Hematopoietic multipotent progenitor cell (in vitro differentiated cells): ENCODE measurements around the gene SLC30A5. TPM values are rescaled to one million over a fixed set of nuclear protein-coding genes. Genes with fewer than 3 reads are reported as not detected.
"Not testable (repeated sequence)": the region's sequence is repeated elsewhere in the genome, so short reads cannot be mapped to it uniquely, and the experiment has no call there.

ENCODE experiments used
- DNase-seq, 3 donors: peaks; one replicate each; pipeline ENCODE4 v3.0.0-alpha.2; 2011 to 2015; ENCODE audit warnings: low read depth in 2 of 3, low spot score in 2 of 3
- total RNA-seq: library from RNA; depleted of rRNA; stranded (reverse); fragments of >200 nt; gene quantifications from one replicate; pipeline ENCODE4 v1.2.3, GENCODE V29; 2012

Gene SLC30A5
- total RNA-seq, 1 donor, result 36.1 TPM

DNA sequence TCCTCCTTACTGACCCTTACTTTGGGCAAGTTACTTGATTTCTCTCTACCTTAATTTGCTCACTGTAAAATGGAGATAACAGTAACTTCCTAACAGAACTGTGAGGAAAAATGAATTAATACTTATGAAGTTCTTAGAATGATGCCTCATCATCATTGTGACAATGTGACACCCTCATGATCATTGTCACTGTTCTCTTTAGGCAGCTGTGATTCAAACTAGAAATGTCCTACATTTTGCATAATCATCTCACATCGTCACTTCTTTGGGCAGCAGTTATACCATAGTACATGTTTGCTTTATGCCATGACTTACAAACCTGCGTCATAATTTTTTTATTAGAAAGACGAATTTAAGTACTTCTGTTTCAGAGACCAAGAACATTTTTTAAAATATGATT lies 9.7 kb downstream of the SLC30A5 start:
- DNase-seq, result no peak

DNA sequence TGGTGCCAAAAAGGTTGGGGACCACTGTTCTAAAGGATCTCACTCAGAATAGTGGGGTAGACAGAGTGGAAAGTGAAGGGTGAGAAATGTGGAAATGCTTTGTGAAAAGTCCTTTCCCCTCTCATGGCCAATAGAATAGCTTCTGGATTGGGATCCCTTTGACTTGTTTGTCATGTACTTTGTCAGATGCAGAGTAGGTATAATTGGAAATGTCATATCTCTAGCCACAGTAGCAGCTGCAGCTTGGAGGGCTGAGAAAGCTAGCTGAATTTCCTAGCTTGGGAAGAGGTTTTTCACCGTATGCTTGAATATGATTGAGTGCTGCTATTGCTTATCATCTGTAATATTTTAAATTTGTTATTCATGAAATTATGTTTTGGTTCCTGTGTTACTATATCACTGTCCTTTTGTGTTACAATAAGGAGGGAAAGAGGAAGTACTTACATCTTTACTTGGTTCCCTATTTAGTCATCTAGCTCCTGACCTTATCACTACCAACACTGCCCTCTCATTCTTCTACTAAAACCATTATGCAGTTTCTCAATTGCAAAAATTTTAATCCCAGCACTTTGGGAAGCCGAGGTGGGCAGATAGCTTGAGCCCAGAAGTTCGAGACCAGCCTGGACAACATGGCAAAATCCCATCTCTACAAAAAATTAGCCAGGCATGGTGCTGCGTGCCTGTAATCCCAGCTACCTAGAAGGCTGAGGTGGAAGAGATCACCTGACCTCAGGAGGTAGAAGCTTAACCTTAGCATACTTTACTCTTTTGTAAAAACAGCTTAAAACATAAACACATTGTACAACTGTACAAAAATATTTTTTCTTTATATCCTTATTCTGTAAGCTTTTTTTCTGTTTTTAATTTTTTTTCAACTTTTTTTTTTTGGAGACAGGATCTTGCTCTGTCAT lies 12.4 kb downstream of the SLC30A5 start:
- peak in 2 of 3 donors; percentile 26 to 60 for DNase-seq

DNA sequence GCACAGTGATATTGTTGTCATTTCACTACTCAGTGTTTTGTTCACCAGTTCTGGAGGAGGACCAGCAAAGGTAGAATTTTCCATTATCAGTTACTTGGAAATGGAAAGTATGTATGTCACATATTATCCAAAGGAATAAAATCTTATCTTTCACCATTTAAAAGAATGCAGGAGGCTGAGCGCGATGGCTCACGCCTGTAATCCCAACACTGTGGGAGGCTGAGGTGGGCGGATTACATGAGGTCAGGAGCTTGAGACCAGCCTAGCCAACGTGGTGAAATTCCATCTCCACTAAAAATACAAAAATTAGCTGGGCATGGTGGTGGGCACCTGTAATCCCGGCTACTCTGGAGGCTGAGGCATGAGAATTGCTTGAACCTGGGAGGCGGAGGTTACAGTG lies 14.6 kb downstream of the SLC30A5 start:
- DNase-seq, result not testable (repeated sequence)

DNA sequence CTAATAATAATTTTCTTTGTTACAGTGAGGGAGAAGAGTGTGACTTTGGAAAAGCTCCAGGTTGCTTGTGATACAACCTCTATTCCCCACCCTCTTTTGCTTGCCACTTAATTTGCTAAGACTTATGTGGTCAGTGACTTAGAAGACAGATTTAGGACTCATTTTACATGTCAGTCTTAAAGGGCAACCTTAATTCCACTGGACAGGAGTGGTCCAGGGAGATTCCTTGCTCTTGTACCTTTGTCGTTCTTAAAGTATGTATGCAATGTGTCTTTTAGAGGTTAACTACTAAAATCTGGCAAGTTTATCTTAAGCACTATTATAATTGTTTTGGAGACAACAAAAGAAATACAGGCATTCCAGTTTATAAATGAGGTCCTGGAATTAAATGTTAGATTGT lies 20.0 kb downstream of the SLC30A5 start:
- no peak for DNase-seq

DNA sequence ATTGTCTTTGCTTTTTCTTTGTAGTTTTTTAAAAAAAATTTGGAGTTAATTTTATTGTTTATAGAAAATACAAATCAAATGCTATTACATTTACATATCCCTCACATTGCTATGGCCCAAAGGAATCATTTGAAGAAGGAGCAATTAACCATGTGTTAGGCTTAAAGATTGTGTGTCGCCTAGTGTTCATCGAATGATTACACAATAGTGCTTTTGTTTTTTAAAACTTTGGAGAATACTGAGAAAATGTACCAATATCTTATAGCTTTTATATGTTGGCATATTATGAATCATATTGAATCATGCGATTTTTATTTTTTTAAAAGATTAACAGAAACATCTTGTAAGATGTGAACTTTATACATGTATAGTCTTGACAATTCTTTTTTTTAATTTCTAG lies 21.7 kb downstream of the SLC30A5 start:
- no peak for DNase-seq

DNA sequence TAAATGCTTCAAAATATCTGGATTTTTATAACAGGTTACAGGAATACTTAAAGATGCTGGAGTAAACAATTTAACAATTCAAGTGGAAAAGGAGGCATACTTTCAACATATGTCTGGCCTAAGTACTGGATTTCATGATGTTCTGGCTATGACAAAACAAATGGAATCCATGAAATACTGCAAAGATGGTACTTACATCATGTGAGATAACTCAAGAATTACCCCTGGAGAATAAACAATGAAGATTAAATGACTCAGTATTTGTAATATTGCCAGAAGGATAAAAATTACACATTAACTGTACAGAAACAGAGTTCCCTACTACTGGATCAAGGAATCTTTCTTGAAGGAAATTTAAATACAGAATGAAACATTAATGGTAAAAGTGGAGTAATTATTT lies 35.6 kb downstream of the SLC30A5 start:
- no peak for DNase-seq

DNA sequence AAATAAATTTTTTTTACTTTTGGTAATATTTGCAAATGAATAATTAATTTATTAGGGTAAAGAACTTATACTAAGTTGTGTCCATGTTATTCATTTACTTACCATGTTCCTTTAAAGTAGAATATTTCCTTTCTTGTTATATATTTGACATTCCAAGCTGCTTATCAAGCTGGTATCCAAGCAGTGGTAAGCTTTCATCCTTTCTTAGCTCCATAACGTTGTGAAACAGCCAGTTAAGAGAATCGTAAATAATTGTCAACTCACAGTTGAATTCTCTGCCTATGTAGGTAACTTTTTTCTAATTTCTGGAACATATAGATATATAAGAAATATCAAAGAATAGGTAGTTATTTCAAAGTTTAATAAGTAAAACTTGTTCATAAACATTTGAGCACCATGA lies 36.4 kb downstream of the SLC30A5 start:
- no peak for DNase-seq

DNA sequence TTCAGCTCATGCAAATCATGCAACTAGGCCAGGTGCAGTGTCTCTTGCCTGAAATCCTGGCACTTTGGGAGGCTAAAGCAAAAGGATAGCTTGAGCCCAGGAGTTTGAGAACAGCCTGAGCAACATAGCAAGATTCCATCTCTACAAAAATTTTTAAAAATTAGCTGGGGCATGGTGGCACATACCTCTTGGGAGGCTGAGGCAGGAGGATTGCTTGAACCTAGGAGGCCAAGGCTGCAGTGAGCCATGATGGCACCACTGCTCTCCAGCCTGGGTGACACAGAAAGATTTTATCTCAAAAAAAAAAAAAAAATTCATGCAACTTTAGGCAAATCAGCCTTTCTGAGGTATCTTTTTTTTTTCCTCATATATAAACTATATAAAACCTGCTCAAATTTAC lies 37.5 kb downstream of the SLC30A5 start:
- DNase-seq, result no peak

DNA sequence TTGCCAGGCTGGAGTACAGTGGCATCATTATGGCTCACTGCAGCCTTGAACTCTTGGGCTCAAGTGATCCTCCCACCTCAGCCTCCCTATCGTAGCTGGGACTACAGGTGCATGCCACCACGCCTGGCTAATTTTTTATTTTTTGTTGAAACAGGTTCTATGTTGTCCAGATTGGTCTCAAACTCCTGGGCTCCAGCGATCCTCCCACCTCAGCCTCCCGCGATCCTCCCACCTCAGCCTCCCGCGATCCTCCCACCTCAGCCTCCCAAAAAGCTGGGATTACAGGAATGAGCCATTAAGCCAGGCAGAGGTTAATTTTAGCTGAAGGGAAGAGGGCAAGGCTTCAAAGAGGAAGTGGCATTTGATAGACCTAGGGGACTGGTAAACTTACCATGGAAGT lies 40.3 kb downstream of the SLC30A5 start:
- DNase-seq, result no peak

DNA sequence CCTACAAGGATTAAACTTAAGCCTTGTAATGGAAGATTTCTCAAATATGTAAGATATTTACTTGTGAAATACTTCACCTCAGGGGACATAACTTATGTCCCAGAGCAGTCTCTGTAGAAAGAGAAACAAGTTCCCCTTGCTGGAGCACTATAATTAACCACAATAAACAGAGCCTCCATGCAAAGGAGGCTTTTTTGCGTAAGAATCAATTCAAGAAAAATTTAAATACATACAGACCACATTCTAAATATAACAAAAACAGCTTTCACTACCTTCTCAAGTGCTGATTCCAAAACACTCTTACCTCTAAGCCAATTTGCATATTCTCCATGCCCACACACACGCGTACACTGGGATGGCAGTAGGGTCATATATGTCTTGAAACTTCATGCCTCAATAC lies 42.5 kb downstream of the SLC30A5 start:
- DNase-seq, result no peak

DNA sequence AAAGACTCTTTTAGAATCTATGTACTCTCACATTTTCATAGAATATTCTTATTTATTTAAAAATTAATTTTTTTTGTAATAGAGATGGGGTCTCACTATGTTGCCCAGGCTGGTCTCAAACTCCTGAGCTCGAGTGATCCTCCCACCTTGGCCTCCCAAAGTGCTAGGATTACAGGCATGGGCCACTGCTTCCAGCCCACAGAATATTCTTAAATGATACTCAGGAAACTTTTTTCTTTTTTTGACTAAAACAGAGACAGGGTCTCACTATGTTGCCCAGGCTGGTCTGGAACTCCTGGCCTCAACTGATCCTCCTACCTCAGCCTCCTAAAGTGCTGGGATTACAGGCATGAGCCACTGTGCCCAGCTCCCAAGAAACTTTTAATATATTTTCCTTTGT lies 43.4 kb downstream of the SLC30A5 start:
- DNase-seq, result not testable (repeated sequence)

DNA sequence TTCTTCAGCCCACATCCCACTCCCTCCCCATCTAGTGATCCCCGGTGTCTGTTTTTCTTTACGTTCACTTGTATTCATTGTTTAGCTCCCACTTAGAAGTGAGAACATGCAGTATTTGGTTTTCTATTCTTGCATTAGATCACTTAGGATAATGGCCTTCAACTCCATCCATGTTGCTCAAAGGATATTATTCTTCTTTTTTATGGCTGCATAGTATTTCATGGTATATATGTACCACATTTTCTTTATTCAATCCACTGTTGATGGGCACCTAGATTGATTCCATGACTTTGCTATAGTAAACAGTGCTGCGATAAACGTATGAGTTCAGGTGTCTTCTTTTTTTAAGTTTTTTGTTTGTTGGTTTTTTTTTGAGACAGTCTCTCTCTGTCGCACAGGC lies 44.0 kb downstream of the SLC30A5 start:
- no peak for DNase-seq

DNA sequence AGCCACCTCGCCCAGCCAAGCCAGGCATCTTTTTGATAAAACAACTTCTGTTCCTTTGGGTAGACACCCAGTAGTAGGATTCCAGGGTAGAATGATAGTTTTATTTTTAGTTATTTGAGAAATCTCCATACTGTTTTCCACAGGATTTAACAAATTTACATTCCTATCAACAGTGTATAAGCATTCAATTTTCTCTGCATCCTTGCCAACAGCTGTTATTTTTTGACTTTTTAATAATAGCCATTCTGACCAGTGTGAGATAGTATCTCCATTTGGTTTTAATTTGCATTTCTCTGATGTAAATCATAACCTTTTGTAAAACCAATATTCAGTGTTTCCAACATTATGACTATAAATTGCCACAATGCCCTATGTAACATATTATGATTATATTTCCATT lies 45.0 kb downstream of the SLC30A5 start:
- DNase-seq, result no peak

DNA sequence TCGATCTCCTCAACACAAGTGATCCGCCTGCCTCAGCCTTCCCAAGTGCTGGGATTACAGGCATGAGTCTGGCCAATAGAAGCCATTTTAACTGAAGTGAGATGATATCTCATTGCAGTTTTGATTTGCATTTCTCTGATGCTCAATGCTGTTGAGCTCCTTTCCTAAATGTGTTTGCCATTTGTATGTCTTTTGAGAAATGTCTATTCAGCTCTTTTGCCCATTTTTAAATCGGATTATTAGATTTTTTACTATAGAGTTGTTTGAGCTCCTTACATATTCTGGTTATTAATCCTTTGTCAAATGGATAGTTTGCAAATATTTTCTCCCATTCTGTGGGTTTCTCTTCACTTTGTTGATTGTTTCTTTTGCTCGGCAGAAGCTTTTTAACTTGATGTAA lies 46.4 kb downstream of the SLC30A5 start:
- DNase-seq, result not testable (repeated sequence)

DNA sequence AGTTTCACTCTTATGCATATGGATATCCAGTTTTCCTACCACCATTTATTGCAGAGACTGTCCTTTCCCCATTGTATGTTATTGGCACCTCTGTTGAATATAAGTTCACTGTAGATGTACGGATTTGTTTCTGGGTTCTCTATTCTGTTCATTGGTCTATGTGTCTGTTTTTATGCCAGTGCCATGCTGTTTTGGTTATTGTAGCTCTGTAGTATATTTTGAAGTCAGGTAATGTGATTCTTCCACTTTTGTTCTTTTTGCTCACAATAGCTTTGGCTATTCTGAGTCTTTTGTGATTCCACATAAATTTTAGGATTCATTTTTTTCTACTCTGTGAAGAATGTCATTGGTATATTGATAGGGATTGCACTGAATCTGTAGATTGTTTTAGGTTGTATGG lies 47.0 kb downstream of the SLC30A5 start:
- DNase-seq, result no peak

DNA sequence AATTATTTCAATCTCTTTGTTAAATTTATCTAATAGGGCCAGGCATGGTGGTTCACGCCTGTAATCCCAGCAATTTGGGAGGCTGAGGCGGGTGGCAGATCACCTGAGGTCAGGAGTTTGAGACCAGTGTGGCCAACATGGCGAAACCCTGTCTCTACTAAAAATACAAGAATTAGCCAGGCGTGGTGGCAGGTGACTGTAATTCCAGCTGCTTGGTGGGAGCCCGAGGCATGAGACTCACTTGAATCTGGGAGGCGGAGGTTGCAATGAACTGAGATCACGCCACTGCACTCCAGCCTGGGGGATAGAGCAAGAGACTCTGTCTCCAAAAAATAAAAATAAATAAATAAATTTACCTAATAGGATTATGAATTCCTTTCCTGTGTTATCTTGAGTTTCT lies 54.8 kb downstream of the SLC30A5 start:
- DNase-seq, result not testable (repeated sequence)

DNA sequence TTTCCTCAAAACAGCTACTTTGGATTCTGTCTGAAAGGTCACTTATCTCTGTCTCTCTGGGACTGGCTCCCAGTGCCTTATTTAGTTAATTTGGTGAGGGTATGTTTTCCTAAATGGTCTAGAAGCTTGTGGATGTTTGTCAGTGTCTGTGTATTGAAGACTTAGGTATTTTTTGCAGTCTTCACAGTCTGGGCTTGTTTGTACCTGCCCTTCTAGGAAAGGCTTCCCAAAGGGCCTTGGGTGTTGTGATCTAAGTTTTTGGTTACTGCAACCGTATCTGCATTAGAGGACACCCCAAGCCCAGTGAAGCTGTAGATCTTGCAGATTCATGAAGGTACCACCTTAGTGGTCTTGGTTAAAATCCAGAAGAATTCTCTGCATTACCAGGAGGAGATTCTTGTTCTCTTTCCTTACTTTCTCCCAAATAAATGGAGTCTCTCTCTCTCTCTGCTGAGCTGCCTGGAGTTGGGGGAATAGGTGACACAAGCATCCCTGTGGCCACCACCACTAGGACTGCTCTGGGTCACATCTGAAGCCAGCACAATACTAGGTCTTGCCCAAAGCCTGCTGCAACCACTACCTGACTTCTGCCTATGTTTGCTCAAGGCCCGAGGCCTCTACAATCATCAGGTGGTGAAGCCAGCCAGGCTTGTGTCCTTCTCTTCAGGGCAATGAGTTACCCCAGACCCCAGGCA lies 55.3 kb downstream of the SLC30A5 start:
- no peak for DNase-seq

DNA sequence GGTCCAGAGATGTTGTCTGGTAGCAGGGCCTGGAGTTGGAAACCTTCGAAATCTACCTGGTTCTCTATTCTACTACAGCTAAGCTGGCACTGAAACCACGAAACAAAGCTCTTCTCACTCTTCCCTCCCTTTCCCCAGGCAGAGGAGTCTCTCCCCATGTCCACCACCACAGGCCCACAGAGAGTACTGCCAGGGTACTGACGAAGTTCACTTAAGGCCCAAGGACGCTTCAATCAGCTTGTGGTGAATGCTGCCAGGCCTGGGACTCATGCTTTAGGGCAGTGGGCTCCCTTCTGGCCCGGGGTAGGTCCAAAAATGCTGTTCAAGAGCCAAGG lies 55.8 kb downstream of the SLC30A5 start:
- no peak for DNase-seq

DNA sequence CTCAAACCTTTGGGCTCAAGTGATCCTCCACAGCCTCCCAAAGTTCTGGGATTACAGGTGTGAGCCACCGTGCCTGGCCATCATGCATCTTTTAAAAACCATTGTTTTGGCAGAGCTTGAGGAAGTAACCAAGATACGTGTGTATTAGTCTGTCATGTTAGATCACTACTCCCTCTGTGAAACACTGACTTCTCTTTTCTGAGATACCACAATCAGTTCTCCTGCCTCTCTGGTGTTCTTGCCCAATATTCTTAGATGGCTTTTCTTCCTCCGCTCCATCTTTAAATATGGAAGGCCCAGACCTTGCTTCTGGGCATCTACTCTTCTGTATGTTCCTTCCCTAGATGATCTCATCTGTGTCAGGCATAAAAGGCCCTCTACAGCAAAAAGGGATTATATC lies 58.9 kb downstream of the SLC30A5 start:
- peak in 1 of 3 donors; percentile 8 for DNase-seq

DNA sequence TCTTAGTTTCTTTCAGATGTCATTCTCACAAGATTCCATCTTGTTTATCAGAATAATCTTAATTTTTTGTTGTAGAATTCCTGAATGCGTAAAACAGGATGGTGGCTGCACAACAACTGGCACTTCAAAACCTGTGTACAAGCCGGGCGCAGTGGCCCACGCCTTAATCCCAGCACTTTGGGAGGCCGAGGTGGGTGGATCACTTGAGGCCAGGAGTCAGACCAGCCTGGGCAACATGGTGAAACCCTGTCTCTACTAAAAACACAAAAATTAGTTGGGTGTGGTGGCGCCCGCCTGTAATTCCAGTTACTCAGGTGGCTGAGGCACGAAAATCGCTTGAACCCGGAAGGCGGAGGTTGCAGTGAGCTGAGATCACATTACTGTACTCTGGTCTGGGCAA lies 62.6 kb downstream of the SLC30A5 start:
- no peak for DNase-seq

DNA sequence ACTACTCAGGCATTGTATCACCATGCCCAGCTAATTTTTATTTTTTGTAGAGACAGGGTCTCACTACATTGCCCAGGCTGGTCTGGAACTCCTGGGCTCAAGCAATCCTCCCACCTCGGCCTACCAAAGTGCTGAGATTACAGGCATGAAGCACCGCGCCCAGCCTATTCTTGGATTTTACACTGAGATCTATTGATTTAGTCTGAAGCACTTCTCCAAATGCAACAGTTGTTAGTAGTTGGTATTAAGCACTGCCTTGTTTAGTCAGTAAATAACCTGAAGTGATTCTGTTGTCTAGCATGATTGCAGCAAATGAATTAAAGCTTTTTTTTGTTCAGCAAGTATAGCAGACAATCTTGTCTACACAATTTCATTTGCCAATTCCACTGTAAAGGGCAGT lies 64.2 kb downstream of the SLC30A5 start:
- no peak for DNase-seq

DNA sequence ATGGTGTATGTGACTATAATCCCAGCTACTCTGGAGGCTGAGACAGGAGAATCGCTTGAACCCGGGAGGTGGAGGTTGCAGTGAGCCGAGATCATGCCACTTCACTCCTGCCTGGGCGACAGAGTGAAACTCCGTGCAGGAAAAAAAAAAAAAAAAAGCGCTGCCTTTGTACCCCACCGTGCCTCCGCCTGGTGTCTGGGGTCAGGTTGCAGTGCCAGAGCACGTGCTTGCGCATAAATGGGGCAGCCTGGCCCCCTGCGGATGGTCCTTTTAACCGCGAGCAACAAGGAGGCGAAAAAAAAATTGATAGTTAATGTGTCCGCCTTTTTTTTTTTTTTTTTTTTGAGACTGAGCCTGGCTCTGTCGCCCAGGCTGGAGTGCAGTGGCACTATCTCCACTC lies 66.8 kb downstream of the SLC30A5 start:
- no peak for DNase-seq
